Measurements from ENCODE around the gene WSCD1. TPM values are rescaled to one million over a fixed set of nuclear protein-coding genes. Genes with fewer than 3 reads are reported as not detected.

Gene WSCD1
- 3.0 and 12.7 TPM in 2 replicates for total RNA-seq

GRCh38 chr17:6069539-6070429, at the start of gene WSCD1:
Gene WSCD1, plus strand, starts transcription at chr17:6070379. Its CDS starts 10,280 bp downstream, at chr17:6080659.

Measured in dermis lymphatic vessel endothelial cell (primary cell).